IMR-90 (cell line): ENCODE data around the gene NME1. TPM values are rescaled to one million over a fixed set of nuclear protein-coding genes. Genes with fewer than 3 reads are reported as not detected.

Experiments
- ATAC-seq: fragments of 200-7000 bp; cut with Tn5 transposase; 2 replicates; pipeline ENCODE4 v1.9.1; 2020; ENCODE audit warnings: low read depth, mild to moderate bottlenecking, moderate library complexity
- BruUV-seq: library from RNA; stranded (reverse); fragments of 400-500 nt; replicated peaks from 2 replicates; lab custom pipeline; 2021; lab: Mats Ljungman, UMichigan
- CTCF ChIA-PET: fragments of 300-600 bp; formaldehyde crosslinking; extraction: SDS; loops from one replicate; lab custom pipeline; 2021; ENCODE audit warnings: antibody characterized with exemption; lab: Yijun Ruan, JAX
- POLR2A ChIA-PET: fragments of 300-600 bp; sonication (Branson Sonifier 250); formaldehyde crosslinking; loops from one replicate; lab custom pipeline; 2022; ENCODE audit warnings: antibody characterized with exemption; ENCODE audit not compliant: unreplicated experiment; lab: Charles Lee
- DNase-seq: peaks from one replicate; pipeline ENCODE4 v3.0.0; 2013
- H2AFZ ChIP-seq: replicated peaks from 2 replicates; pipeline ENCODE3; 2013; ENCODE audit warnings: low read length, mild to moderate bottlenecking; ENCODE audit not compliant: poor library complexity
- H2AK5ac ChIP-seq: 2 replicates; pipeline ENCODE4 v1.6.1; 2013; ENCODE audit warnings: low read depth, low read length, inconsistent platforms
- H2AK9ac ChIP-seq: replicated peaks from 2 replicates; pipeline ENCODE3; 2013; ENCODE audit warnings: mild to moderate bottlenecking, low read depth, low read length, moderate library complexity; ENCODE audit not compliant: poor library complexity
- H2BK120ac ChIP-seq: 2 replicates; pipeline ENCODE4 v1.6.1; 2013; ENCODE audit warnings: low read depth, low read length, inconsistent platforms
- H2BK15ac ChIP-seq: 3 replicates; pipeline ENCODE4 v1.6.1; 2013; ENCODE audit warnings: low read depth, low read length, inconsistent platforms
- H2BK20ac ChIP-seq: 2 replicates; pipeline ENCODE4 v1.6.1; 2013; ENCODE audit warnings: low read depth, mild to moderate bottlenecking, inconsistent platforms, low read length, moderate library complexity
- H2BK5ac ChIP-seq: 2 replicates; pipeline ENCODE4 v1.6.1; 2013; ENCODE audit warnings: mild to moderate bottlenecking, low read depth, low read length, inconsistent platforms; ENCODE audit not compliant: poor library complexity, severe bottlenecking
- H3K14ac ChIP-seq: replicated peaks from 2 replicates; pipeline ENCODE4 v1.6.1; 2013; ENCODE audit warnings: low read depth, low read length, inconsistent platforms
- H3K18ac ChIP-seq: 2 replicates; pipeline ENCODE4 v1.6.1; 2013; ENCODE audit warnings: low read depth, low read length, control low read depth
- H3K23ac ChIP-seq: 2 replicates; pipeline ENCODE4 v1.6.1; 2013; ENCODE audit warnings: low read depth, low read length, inconsistent platforms
- H3K27ac ChIP-seq: 2 replicates; pipeline ENCODE4 v1.5.1; 2013; ENCODE audit warnings: mild to moderate bottlenecking, control low read depth, low read length; ENCODE audit not compliant: insufficient read depth
- H3K27me3 ChIP-seq: 2 replicates; pipeline ENCODE4 v1.6.1; 2013; ENCODE audit warnings: low read length; ENCODE audit not compliant: control insufficient read depth, insufficient read depth
- H3K36me3 ChIP-seq: 2 replicates; pipeline ENCODE4 v1.6.1; 2013; ENCODE audit warnings: low read length, mixed read lengths; ENCODE audit not compliant: control insufficient read depth, insufficient read depth
- H3K4ac ChIP-seq: 2 replicates; pipeline ENCODE4 v1.6.1; 2013; ENCODE audit warnings: low read depth, low read length, inconsistent platforms
- H3K4me1 ChIP-seq: 2 replicates; pipeline ENCODE4 v1.6.1; 2013; ENCODE audit warnings: low read length, mixed read lengths; ENCODE audit not compliant: control insufficient read depth, insufficient read depth
- H3K4me2 ChIP-seq: 2 replicates; pipeline ENCODE4 v1.6.1; 2013; ENCODE audit warnings: low read depth, mild to moderate bottlenecking, control low read depth, low read length, moderate library complexity
- H3K4me3 ChIP-seq: 2 replicates; pipeline ENCODE4 v1.5.1; 2013; ENCODE audit warnings: low read depth, mild to moderate bottlenecking, control low read depth, low read length, moderate library complexity; ENCODE audit not compliant: insufficient read depth
- H3K56ac ChIP-seq: 2 replicates; pipeline ENCODE4 v1.6.1; 2013; ENCODE audit warnings: low read length, inconsistent platforms; ENCODE audit not compliant: insufficient read depth; ENCODE audit errors: extremely low read depth
- H3K79me1 ChIP-seq, 2 experiments: 2 replicates each; pipeline ENCODE4 v1.6.1; 2013; ENCODE audit warnings: low read length in 2 of 2, inconsistent platforms in 1 of 2, low read depth in 1 of 2
- H3K9ac ChIP-seq: 2 replicates; pipeline ENCODE4 v1.6.1; 2013; ENCODE audit warnings: low read depth, low read length, control low read depth
- H3K9me1 ChIP-seq: 2 replicates; pipeline ENCODE4 v1.6.1; 2013; ENCODE audit warnings: low read length, inconsistent platforms; ENCODE audit not compliant: insufficient read depth
- H3K9me3 ChIP-seq: 2 replicates; pipeline ENCODE4 v1.6.1; 2013; ENCODE audit warnings: low read length; ENCODE audit not compliant: control insufficient read depth, insufficient read depth
- H4K20me1 ChIP-seq: 2 replicates; pipeline ENCODE4 v1.6.1; 2013; ENCODE audit warnings: low read length, inconsistent platforms; ENCODE audit not compliant: insufficient read depth
- H4K5ac ChIP-seq: 2 replicates; pipeline ENCODE4 v1.6.1; 2013; ENCODE audit warnings: mild to moderate bottlenecking, low read depth, low read length, control low read depth
- H4K8ac ChIP-seq, 2 experiments: 2 replicates each; pipeline ENCODE4 v1.6.1; 2013; ENCODE audit warnings: low read depth in 2 of 2, low read length in 2 of 2, control low read depth in 1 of 2, inconsistent platforms in 1 of 2
- H4K91ac ChIP-seq: 2 replicates; pipeline ENCODE4 v1.6.1; 2013; ENCODE audit warnings: low read depth, low read length, inconsistent platforms; ENCODE audit not compliant: insufficient read depth
- BHLHE40 ChIP-seq: fragments of 150-350 bp; IDR thresholded peaks from 2 replicates; pipeline ENCODE4 v1.6.1; 2016; ENCODE audit warnings: mild to moderate bottlenecking, low read depth, low read length
- CEBPB ChIP-seq: IDR thresholded peaks from 2 replicates; pipeline ENCODE4 v1.6.1; 2012; ENCODE audit warnings: low read depth, low read length, improper control_type of control experiment
- CHD1 ChIP-seq: IDR thresholded peaks from 2 replicates; pipeline ENCODE4 v1.6.1; 2012; ENCODE audit warnings: low read depth, low read length, improper control_type of control experiment
- CTCF ChIP-seq: conservative IDR thresholded peaks from 2 replicates; pipeline ENCODE4 v1.5.1; 2012; ENCODE audit warnings: mild to moderate bottlenecking, low read depth, low read length, improper control_type of control experiment
- ELK1 ChIP-seq: fragments of 150-350 bp; IDR thresholded peaks from 2 replicates; pipeline ENCODE4 v1.6.1; 2016; ENCODE audit warnings: low read depth, mild to moderate bottlenecking, low read length, moderate library complexity, borderline replicate concordance
- FOS ChIP-seq: fragments of 150-350 bp; IDR thresholded peaks from 2 replicates; pipeline ENCODE4 v1.6.1; 2016; ENCODE audit warnings: low read depth, low read length
- MAFK ChIP-seq: IDR thresholded peaks from 2 replicates; pipeline ENCODE4 v1.6.1; 2012; ENCODE audit warnings: low read depth, low read length, improper control_type of control experiment
- MAZ ChIP-seq: IDR thresholded peaks from 2 replicates; pipeline ENCODE4 v1.6.1; 2012; ENCODE audit warnings: low read depth, mild to moderate bottlenecking, low read length, improper control_type of control experiment, moderate library complexity, borderline replicate concordance
- MXI1 ChIP-seq: IDR thresholded peaks from 2 replicates; pipeline ENCODE4 v1.6.1; 2012; ENCODE audit warnings: low read depth, mild to moderate bottlenecking, low read length, moderate library complexity, borderline replicate concordance
- NFE2L2 ChIP-seq: fragments of 150-350 bp; IDR thresholded peaks from 2 replicates; pipeline ENCODE4 v1.6.1; 2016; ENCODE audit warnings: low read depth, mild to moderate bottlenecking, low read length
- POLR2A ChIP-seq: IDR thresholded peaks from 2 replicates; pipeline ENCODE4 v1.6.1; 2012; ENCODE audit warnings: mild to moderate bottlenecking, low read depth, low read length
- RAD21 ChIP-seq: IDR thresholded peaks from 2 replicates; pipeline ENCODE4 v1.6.1; 2012; ENCODE audit warnings: low read length, improper control_type of control experiment
- RCOR1 ChIP-seq: IDR thresholded peaks from 2 replicates; pipeline ENCODE4 v1.6.1; 2012; ENCODE audit warnings: mild to moderate bottlenecking, low read length, improper control_type of control experiment; ENCODE audit not compliant: insufficient replicate concordance
- RFX5 ChIP-seq: IDR thresholded peaks from 2 replicates; pipeline ENCODE4 v1.8.0; 2012; ENCODE audit warnings: low read depth, mild to moderate bottlenecking, low read length, moderate library complexity
- SMC3 ChIP-seq: fragments of 150-350 bp; IDR thresholded peaks from 2 replicates; pipeline ENCODE4 v1.6.1; 2016; ENCODE audit warnings: low read depth, mild to moderate bottlenecking, antibody characterized with exemption, low read length, moderate library complexity
- USF2 ChIP-seq: fragments of 150-350 bp; IDR thresholded peaks from 2 replicates; pipeline ENCODE4 v1.6.1; 2017; ENCODE audit warnings: mild to moderate bottlenecking, antibody characterized with exemption, low read length, low read depth
- WGBS, 2 experiments: methylation state at CpG; one replicate each; pipeline versions ENCODE4 v1.1.5 to v1.1.7; 2013; ENCODE audit warnings: missing lambda C conversion rate in 2 of 2; ENCODE audit not compliant: insufficient read length in 1 of 2; ENCODE audit errors: extremely low coverage in 2 of 2; 5-methylcytosine and 5-hydroxymethylcytosine counted together
- dilution Hi-C: fragments of 300-500 bp; cut with HindIII; formaldehyde crosslinking; loops from one replicate; pipeline ENCODE4 v1.14.3; 2018; ENCODE audit warnings: low sequenced_read_pairs; ENCODE audit not compliant: unreplicated experiment
- in situ Hi-C: fragments of 300-500 bp; cut with MboI; formaldehyde crosslinking; loops from 3 replicates; pipeline ENCODE4 v1.14.3; 2019; ENCODE audit warnings: low sequenced_read_pairs, inconsistent platforms, mixed read lengths
- intact Hi-C: fragments of 100-400 bp; cut with micrococcal nuclease; formaldehyde crosslinking; loops from 2 replicates; pipeline ENCODE4 v1.10.0; 2022
- polyA plus RNA-seq, 3 experiments: library from polyadenylated mRNA; depleted of rRNA; stranded (reverse); fragments of >200 nt; gene quantifications; 2 replicates each; pipeline ENCODE4 v1.2.3, GENCODE V29; 2012; ENCODE audit warnings: low replicate concordance in 1 of 3
- total RNA-seq: library from RNA; depleted of rRNA; stranded (reverse); fragments of >200 nt; gene quantifications from 2 replicates; pipeline ENCODE4 v1.2.3, GENCODE V29; 2012

The NME1 gene
- total and polyA plus RNA-seq, 2 of the 4 experiments (the other 2 are of a cell fraction): 311 to 312 TPM

GRCh38 chr17:51180486-51180885, 27.1 kb downstream of the NME1 start:
- Histone ChIP-seq H2BK20ac (no peak overlapping the region), H3K4me1 (0 out of 2 replicates have a peak, but pooled peaks cover 2% of the 10 kb centered on the region), H4K8ac (no peak overlapping the region), H2BK15ac (no peak overlapping the region), H3K9ac (no peak overlapping the region), H3K9me1 (no peaks in the 10 kb centered on the region), H2AK5ac (no peak overlapping the region), H2AK9ac (no peak overlapping the region), H3K18ac (no peak overlapping the region), H2BK5ac (no peak overlapping the region), H3K56ac (no peak overlapping the region), H4K5ac (no peak overlapping the region), H3K9me3 (no peaks in the 10 kb centered on the region), H4K20me1 (no peaks in the 10 kb centered on the region), H3K4me3 (no peak overlapping the region), H3K4me2 (no peak overlapping the region), H3K27me3 (no peaks in the 10 kb centered on the region), H3K36me3 (peaks cover 10% of the 10 kb centered on the region), H4K91ac (no peak overlapping the region), H2AFZ (no peak overlapping the region), H3K79me1 (peaks cover 3% of the 10 kb centered on the region in 2 experiments; a peak in 2 of 4 replicates), H3K4ac (no peak overlapping the region), H2BK120ac (no peak overlapping the region), H3K27ac (no peak overlapping the region), H3K23ac (no peak overlapping the region), H3K14ac (no peak overlapping the region)
- no CpG with 5 or more reads among the region's 5 CpGs for WGBS, 2 experiments
- no TSS peak for BruUV-seq
- DNase-seq (no peak), ATAC-seq (no peak)
- TF ChIP-seq RFX5: no peak
- TF ChIP-seq USF2: no peak
- no peak for TF ChIP-seq FOS
- TF ChIP-seq CEBPB: no peak
- no peak for TF ChIP-seq POLR2A
- TF ChIP-seq CTCF: no peak
- TF ChIP-seq CHD1: no peak
- TF ChIP-seq ELK1: no peak
- TF ChIP-seq RCOR1: no peak
- no peak for TF ChIP-seq NFE2L2
- TF ChIP-seq MAFK: no peak
- no peak for TF ChIP-seq MAZ
- TF ChIP-seq RAD21: no peak
- no peak for TF ChIP-seq MXI1
- no peak for TF ChIP-seq SMC3
- TF ChIP-seq BHLHE40: no peak
- dilution Hi-C loops (no loop called here), in situ Hi-C loops (no loop called here), intact Hi-C loops (no loop called here)
- ChIA-PET POLR2A (no interaction called here), CTCF (no interaction called here)
